ENCODE results near the gene OBSCN.

Gene OBSCN

DNA sequence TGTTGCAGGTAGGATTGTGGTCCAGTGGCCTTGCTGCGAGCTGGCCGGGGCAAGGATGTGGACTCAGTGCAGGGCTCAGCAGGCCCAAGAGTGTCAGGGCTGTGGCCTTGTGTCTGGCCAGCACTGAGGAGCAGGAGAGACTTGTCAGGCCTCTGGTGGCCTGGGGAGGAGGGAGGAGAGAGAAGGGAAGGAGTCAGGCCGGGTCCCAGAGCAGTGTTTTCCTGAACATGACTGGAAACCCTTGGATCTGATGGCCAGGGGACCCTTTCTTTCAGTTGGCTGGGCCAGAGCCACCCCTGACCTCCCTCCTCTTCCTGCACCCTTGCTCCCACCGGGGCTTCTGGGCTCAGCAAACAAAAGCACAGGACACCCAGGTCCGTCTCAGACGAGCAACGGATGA is 37.2 kb upstream of the OBSCN start:
- no peak for DNase-seq

DNA sequence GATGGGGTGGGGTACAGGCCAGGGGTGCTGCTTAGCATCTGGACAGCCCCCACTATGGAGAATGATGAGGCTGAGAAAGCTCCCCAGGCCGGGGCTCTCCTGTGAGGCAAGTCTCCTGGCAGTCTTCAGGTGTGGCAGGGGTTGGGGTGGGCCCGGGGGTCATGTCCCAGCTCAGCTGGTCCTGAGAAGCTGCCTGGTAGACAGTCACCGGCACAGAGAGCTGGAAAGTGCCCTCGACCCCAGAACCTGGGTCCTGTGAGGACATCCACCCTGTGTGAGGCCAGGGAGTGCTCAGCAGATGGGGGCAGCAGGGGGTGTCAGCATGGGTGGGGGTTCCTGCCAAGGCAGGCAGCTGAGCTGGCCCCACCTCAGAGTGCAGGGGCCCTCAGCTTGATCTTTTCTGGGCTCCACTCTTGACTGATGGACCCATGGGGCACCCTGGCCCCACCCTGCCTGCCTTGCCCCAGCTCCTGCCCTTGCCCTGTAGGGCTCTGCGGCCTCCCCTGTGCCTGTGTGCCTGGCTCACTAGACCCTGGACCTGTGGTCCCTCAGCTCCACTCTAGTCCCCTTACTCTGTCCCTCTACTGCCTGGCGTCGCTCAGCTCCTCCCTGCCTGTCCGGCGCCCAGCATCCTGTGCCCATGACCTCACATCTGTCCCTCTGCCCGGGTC is 36.5 kb upstream of the OBSCN start:
- no peak for DNase-seq

DNA sequence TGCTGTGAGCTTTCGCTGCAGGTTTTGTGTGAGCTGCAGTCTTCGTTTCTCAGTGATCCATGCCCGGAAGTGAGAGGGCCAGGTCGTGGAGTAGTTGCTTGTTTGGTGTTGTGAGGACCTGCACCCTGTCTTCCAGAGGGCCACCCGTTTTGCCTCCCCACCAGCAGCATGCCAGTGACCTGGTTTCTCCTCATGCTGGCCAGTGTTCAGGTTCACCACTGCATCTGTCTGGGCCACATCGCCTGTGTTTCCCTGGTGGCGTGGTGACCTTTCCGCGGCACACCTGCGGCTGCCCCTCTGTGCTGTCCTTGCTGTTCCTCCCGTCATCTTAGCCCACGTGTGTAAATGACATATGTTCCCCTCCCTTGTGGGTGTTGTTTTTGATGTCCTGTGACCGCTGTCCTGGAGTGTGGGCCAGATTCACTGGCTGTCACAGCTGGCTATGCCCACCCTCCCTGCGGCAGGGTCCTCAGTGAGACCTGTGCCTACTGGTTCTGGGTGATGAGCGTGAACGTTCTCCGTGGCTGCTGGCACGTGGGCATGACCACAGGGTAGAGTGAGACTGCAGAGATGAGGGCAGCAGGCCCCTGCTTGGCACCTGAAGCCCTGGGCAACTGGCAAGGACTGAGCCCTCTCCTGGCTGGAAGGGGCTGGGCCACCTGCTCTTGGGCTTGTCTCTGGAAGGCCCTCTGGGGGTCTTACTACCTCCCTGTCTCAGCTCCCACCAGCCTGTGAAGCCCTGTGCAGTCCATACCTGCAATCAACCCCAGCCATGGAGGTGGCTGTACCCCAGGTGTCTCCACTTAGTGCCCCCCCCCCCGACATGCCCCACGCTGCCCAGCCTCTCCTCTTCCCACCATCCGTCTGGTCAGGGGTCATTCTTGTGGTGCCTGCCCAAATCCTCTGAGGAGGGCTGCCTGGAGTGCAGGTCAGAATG is 35.0 kb upstream of the OBSCN start:
- DNase-seq = no peak

DNA sequence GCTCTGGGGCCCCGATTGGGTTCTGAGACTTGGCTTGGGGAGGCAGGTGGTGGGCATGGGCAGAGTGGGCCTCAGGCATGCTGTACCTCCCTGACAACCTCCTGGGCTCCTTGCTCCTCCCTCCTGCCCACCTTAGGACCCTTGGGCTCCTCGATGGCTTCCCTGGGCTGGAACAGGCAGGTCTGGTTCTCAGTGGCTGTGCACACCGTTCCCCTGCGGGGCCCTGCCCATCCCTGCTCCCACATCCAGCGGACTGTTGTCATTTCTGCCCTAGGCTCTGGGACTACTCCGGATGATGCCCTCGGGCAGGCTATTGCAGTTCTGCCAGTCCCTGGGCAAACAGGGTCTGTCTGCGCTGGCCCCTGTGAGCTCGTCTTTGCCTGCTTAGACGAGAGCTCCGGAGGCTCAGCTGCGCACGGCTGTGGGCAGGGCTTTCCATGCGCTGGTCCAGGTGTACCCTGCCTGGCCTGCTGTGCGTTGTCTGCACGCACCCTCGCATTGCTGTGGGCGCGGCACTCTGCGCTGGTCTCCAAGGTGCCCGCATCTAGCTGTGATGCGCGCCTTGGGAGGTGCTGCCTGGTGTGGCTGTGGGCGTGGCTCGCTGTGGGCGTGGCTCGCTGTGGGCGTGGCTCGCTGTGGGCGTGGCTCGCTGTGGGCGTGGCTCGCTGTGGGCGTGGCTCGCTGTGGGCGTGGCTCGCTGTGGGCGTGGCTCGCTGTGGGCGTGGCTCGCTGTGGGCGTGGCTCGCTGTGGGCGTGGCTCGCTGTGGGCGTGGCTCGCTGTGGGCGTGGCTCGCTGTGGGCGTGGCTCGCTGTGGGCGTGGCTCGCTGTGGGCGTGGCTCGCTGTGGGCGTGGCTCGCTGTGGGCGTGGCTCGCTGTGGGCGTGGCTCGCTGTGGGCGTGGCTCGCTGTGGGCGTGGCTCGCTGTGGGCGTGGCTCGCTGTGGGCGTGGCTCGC is 34.0 kb upstream of the OBSCN start:
- peak; percentile 37 for DNase-seq

DNA sequence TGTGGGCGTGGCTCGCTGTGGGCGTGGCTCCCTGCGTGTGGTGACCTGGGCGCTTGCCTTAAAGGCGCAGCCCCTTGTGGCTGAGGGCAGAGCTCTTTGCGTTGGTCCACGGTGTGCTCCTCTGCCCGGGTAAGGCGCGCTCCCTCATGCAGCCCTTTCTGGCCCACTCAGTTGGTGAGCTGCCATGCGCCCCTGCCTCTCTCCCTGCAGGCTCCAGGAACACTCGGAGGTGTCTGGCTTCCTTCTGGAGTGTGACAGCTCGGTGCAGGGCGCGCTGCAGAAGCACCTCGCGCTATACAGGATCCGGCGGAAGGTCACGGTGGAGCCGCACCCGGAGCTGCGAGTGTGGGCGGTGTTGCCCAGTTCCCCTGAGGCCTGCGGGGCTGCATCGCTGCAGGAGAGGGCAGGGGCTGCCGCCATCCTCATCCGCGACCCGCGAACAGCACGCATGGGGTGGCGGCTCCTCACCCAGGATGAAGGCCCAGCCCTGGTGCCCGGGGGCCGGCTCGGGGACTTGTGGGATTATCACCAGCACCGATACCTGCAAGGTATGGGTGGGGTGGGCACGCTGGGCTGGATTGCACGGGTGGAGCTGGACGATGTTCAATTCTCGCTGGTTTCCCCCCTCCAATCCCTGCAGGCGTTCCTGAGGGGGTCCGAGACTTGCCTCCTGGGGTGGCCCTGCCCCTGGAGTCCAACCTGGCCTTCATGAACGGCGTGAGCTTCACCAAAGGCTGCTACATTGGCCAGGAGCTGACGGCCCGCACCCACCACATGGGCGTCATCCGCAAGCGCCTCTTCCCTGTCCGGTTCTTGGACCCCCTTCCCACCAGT is 33.1 kb upstream of the OBSCN start:
- DNase-seq = peak; percentile 39

DNA sequence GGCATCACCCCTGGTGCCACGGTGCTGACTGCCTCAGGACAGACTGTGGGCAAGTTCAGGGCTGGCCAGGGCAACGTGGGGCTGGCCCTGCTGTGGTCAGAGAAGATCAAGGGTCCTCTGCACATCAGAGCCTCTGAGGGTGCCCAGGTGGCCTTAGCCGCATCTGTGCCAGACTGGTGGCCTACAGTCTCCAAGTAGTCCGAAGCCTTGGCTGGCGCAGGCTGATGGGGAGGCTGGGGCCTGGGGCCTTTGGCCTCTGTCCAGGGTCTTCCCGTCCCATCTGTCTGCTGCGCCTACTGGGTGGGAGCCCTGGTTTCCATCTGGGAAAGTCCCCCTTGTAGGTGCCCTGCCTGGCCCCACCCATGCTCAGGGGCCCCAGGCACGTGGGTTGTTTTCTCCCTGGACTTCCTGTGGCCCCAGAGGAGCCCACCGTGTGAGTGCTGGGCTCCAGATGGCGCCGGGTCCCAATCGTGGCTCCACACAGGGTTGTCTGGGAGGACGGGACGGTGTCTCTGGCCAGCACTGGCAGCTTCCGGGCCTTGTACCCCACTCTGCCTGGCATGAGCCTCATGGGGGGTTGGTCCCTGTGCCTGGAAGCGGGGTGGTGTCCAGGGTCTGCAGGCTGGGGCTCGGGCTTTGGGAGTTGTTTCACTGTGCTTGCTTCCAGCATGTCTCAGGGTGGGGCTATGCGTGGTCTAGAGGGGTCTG is 32.4 kb upstream of the OBSCN start:
- DNase-seq = no peak

DNA sequence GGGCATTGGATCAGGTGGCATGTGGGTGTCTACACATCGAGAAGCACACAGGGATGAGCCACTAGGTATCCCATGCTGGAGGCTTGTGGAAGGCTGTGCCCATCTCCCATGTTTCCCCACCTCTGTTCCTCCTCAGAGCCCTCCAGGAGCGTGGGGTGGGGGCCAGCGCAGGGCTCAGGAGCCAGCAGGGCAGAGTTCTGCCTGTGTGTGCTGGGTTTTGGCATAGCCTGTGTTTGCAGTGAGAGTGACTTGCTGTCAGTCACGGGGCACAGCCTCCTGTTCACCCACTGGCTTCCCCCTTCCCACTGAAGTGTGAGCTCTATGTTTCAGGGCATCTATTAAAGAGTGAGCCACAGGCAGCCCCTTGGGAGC is 31.8 kb upstream of the OBSCN start:
- no peak for DNase-seq

DNA sequence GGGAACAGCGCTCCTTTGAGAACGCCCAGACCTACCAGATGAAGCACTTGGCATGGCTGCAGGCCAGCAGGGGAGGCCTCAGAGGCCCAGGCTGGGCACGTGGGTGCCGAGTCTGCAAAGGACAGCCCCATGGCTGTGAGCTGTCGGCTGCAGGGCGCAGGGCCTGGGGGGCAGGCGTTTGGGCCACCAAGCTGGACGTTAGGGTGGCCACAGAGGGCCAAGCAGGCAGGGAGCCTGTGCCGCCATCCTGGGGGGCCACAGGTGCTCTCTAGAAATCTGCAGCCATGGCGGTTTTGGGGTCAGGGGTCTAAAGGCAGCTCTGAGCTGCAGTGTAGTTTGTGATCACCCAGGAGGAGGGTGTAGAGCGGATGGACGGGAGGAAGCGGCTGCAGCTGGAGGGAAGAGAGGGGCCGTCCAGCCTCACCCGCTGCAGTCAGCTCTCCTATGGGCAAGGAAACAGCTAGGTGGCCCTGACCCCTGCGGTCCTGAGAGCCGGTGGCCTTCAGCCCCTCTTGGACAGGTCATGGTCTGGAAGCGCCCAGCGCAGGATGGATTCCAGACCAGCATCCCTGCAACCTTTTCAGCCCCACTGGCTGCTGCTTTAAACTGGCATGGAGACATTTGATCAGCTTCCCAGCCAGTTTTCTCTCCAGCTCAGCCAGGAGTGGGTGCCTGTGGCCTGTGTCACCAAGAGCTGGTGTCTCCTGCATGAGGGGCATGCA is 31.2 kb upstream of the OBSCN start:
- DNase-seq = no peak

DNA sequence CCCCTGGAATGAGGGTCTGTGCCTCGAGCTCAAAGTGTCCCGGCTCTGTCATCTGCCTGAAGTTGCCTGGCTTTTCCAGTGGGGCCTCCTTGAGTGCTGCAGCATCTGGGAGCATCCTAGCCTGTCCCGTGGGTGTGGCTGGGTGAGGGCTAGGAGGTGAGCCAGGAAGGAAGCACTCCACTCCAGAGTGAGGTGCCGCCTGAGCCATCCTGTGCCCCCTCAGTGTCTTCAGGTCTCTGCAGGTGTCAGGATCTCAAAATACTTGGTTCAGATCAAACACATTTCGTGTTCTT is 30.7 kb upstream of the OBSCN start:
- DNase-seq = no peak

DNA sequence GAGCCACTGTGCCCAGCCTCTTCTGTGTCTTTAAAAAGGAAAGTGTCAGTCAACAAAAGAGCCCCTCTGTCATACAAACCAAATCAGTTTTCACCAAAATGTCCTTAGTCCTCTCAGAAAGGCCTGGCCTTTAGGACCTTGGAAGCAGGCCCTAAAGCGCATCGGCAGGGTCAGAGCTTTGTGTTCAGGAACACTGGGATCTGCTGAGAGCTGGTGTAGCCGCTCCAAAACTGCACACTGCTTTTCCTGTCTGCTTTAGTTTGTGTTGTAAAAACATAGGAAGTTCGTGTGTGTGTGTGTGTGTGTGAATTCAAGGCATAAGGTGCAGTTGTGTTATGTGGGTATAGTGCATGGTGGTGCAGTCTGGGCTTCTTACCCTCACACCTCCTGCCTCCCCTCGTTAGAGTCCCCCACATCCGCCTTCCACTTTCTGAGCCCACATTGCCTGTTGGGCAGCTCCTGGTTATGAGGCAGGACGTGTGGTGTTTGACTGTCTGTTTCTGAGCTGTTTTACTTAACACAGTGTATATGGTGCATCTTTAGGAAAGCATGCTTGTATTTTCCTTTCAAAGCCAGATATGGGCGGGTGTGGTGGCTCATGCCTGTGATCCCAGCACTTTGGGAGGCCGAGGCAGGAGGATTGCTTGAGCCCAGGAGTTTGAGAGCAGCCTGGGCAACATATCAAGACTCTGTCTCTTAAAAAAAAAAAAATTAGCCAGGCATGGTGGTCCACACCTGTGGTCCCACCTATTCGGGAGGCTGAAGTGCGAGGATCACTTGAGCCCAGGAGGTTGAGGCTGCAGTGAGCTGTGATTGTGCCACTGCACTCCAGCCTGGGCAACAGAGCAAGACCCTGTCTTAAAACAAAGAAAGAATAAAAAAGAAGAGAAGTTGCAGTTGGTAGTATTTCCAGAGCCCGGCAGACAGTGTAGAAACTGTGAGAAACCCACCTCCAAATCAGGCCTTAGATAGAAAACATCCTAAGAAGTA is 29.8 kb upstream of the OBSCN start:
- no peak for DNase-seq

DNA sequence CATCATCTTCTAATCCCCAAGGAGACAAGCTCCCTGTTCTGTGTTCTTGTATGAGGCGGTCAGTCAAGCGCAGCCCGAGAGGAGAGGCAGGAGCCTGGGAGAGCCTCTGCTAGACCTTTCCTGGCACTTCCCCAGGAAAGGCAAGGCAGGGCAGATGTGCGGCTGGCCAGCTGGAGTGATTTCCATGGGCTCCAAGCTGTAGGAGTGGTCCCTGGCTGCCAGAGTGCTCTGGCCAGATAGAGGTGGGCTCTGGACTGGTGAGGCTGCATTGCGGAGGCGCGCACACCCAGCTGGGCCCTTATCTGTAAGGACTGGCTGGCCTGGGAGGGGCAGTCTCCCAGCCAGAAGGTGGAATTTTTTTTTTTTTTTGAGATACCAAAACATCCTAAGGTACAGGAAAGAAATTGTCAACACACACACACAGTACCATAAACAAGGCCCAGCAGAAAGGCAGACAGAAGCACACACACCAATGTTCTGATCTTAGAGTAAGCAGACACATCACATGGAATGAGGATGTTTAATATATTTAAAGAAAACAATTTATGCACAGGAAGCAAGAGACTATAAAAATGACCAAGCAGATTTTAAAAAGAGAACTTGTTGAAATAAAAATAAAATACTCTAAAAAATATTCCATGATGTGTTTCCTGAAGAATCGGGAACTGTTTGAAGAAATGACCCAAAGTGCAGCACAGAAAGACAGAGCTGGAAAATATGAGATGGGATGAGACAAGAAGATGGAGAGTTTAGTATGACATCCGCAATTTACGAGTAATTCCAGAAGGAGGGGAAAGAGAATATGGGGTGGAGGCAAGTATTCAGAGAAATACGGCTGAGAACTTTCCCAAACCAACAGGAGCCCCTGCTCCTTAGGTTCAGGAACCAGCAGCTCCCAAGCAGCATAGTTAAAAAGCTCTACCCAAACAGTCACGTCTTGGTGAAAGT is 28.8 kb upstream of the OBSCN start:
- no peak for DNase-seq

DNA sequence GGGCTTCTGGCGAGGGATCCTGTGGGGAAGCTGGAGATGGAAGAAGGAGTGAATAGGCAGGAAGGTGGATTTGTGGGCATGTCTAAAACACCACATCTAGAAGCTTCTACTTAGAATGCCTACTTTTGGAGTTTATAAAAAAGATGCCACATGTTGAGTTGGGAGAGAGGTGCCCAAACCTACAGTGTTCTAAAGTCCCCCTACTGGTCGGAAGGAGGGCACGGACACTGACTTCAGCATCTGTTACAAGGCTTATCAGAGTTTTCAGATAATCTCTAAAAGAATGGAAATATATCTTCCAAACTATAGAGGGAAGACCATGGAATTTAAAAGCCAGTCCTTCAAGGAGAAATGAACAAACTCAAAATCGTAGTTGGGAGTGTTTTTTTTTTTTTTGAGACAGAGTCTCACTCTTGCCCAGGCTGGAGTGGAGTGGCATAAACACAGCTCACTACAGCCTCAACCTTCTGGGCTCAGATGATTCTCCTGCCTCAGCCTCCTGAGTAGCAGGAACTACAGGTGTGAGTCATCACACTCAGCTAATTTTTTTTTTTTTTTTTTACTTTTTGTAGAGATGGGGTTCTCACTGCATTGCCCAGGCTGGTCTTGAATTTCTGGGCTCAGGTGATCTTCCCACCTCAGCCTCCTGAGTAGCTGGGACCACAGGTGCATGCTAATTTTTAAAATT is 27.4 kb upstream of the OBSCN start:
- DNase-seq = peak; percentile 50

DNA sequence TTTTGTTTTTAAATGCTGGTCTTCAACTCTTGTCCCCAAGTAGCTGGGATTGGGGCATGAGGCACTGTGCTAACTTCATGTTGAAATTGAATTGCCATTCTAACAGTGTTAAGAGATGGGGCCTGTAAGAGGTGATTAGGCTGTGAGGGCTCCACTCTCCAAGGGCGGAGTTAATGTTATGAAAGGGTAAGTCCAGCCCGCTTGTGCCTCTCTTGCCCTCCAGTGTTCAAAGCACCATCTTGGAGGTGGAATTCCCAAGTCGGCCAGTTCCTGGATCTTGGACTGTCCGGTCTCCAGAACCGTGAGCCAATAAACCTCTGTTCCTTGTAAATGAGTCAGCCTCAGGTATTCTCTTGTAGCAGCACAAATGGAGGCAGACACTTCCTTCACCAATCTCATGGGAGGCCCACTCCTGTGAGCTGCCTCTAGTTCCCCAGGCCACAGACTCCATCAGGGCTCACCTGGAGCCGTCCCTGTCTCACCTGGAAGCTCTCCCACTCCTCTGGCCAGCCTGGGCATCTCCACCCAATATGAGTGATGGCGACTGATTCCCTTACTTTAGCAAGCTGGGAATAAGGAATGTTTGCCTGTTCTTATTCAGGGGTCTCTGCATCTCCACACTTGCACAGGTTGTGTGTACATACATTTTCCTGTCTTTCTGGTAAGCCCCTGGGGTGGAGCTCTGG is 26.7 kb upstream of the OBSCN start:
- no peak for DNase-seq

DNA sequence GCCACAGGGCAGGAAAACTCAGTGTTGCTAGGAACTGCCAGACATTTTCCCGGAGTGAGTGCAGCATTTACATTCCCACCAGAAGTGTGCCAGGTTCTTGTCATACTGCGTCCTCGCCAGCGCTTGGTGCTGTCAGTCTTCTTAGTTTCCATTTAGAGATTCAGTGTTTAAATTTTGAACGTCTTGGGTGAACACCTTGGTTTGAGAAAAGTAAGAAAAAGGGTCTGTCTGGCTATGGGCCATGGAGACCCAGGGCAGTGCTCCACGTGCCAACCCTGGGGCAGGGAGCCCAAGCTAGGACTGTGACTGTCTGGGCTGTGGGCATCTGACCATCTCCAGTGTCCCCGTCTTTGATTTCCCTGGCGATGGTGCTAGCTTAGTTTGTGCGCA is 26.2 kb upstream of the OBSCN start:
- no peak for DNase-seq

DNA sequence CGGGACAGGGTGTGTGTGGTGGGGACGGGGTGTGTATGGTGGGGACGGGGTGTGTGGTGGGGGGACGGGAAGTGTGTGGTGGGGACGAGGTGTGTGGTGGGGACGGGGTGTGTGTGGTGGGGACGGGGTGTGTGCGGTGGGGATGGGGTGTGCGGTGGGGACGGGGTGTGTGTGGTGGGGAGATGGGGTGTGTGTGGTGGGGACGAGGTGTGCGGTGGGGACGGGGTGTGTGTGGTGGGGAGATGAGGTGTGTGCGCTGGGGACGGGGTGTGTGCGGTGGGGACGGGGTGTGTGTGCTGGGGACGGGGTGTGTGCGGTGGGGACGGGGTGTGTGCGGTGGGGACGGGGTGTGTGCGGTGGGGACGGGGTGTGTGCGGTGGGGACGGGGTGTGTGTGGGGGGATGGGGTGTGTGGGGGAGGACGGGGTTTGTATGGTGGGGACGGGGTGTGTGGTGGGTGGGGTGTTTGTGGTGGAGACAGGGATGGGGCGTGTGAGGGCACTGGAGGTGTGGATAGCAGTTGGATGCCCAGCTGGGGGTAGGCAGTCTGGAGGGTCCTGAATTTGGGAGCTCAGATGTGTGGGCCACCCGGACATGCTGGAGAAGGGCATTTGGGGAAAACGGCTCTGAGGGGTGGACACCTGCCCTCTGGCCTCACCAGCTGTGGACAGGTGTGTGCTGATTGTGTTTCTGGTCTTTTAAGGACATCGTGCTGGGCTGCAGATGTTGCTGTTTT is 25.4 kb upstream of the OBSCN start:
- DNase-seq = no peak

DNA sequence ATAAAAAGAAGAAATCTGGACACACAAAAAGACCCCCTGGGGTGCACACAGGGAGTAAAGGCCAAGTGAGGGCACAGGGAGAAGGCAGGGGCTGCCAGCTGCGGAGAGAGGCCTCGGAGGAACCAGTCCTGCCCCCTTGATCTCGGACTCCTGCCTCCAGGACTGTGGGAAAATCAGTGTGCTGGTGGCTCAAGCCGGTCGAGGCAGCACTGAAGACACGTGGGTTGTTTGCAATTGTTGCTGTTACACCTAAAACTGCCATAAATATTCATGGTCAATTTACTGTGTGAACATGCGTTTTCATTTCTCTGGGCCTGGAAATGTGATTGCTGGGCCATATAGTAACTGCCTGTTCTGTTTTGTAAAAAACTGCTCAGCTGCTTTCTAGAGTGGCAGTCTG is 23.7 kb upstream of the OBSCN start:
- no peak for DNase-seq

DNA sequence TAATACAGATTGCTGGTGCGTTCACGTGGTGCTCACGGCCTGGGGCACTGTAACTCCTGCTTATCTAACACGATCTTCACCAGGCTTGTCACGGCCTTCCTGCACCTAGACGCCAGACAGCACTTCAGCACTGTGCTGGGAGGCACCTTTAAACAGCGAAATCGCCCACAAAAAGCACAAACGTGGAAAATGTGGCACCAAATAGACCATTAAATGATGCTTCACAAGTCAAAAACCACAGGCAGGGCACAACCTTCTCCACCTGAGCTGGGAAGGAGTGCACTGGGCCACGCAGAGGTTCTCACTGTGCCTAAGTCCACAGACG is 22.2 kb upstream of the OBSCN start:
- no peak for DNase-seq

All from RPMI8226 (cell line).